ENCODE data around the gene CSAG2.

- TF ChIP-seq CTCF (IDR thresholded peaks at IDR 0.05) (no peak), POLR2AphosphoS5 (IDR thresholded peaks at IDR 0.05) (no peak), POLR2A (IDR thresholded peaks at IDR 0.05) (no peak), EP300 (IDR thresholded peaks at IDR 0.05) (no peak)
These were observed 34.9 kb downstream of the CSAG2 start for GRCh38 chrX:152674135-152674534.

All from stomach (tissue), 4 donors.